ENCODE results near the gene AMPD3.

Gene AMPD3

GRCh38 chr11:10518123-10518522 lies 63.1 kb downstream of the AMPD3 start:
- no peak for TF ChIP-seq CTCF (conservative IDR thresholded peaks at IDR 0.05; ENCODE audit: low read depth, low read length)
- no peak overlapping the region for H3K4me3 ChIP-seq (ENCODE audit: low read depth, low read length)
- no peak for DNase-seq (ENCODE audit: low read depth)

- H3K4me3 ChIP-seq (ENCODE audit: low read depth, low read length), result no peak overlapping the region
- TF ChIP-seq CTCF (conservative IDR thresholded peaks at IDR 0.05; ENCODE audit: low read depth, low read length), result no peak
- DNase-seq (ENCODE audit: low read depth), result no peak
Measured at GRCh38 chr11:10518891-10519290, 63.8 kb downstream of the AMPD3 start.

- TF ChIP-seq CTCF (conservative IDR thresholded peaks at IDR 0.05; ENCODE audit: low read depth, low read length), result no peak
- DNase-seq (ENCODE audit: low read depth), result no peak
- no peak overlapping the region for H3K4me3 ChIP-seq (ENCODE audit: low read depth, low read length)
Measured at GRCh38 chr11:10519630-10520029, 64.6 kb downstream of the AMPD3 start.

GRCh38 chr11:10520562-10520961 lies 65.5 kb downstream of the AMPD3 start:
- no peak overlapping the region for H3K4me3 ChIP-seq (ENCODE audit: low read depth, low read length)
- DNase-seq (ENCODE audit: low read depth), result peak; percentile 22
- no peak for TF ChIP-seq CTCF (conservative IDR thresholded peaks at IDR 0.05; ENCODE audit: low read depth, low read length)

- TF ChIP-seq CTCF (conservative IDR thresholded peaks at IDR 0.05; ENCODE audit: low read depth, low read length), result no peak
- no peak for DNase-seq (ENCODE audit: low read depth)
- H3K4me3 ChIP-seq (ENCODE audit: low read depth, low read length), result no peak overlapping the region
Measured at GRCh38 chr11:10522276-10522675, 67.2 kb downstream of the AMPD3 start.

GRCh38 chr11:10522921-10523320 lies 67.9 kb downstream of the AMPD3 start:
- no peak for TF ChIP-seq CTCF (conservative IDR thresholded peaks at IDR 0.05; ENCODE audit: low read depth, low read length)
- H3K4me3 ChIP-seq (ENCODE audit: low read depth, low read length), result no peak overlapping the region
- no peak for DNase-seq (ENCODE audit: low read depth)

GRCh38 chr11:10524471-10524870 lies 69.4 kb downstream of the AMPD3 start:
- H3K4me3 ChIP-seq (ENCODE audit: low read depth, low read length), result no peak overlapping the region
- TF ChIP-seq CTCF (conservative IDR thresholded peaks at IDR 0.05; ENCODE audit: low read depth, low read length), result no peak
- no peak for DNase-seq (ENCODE audit: low read depth)
